ENCODE measurements around the gene PDF. TPM values are rescaled to one million over a fixed set of nuclear protein-coding genes. Genes with fewer than 3 reads are reported as not detected.

PDF gene
- total and polyA plus RNA-seq, 2 donors (not counting 1 experiment from before 2014, with no cell fraction given): 5.5 to 9.6 TPM

GRCh38 chr16:69302301-69302700, 28.1 kb downstream of the PDF start:
- Mint-ChIP-seq H3K27me3 (no peaks in the 10 kb centered on the region), H3K4me1 (no peaks in the 10 kb centered on the region), H3K27ac (no peak overlapping the region), H3K4me3 (no peak overlapping the region), H3K9me3 (ENCODE audit: insufficient read depth) (no peaks in the 10 kb centered on the region)
- ATAC-seq (ENCODE audit: low read depth) (no peak), DNase-seq (no peak)
- ChIA-PET POLR2A (no interaction called here), CTCF (interaction anchor here (0.8 kb wide), 1 partner anchor 16 kb away, joined by 4 read pairs; no protein-coding TSS in a partner anchor)
- TF ChIP-seq EZH2 (IDR thresholded peaks at IDR 0.05; ENCODE audit: borderline replicate concordance, insufficient read depth, low read depth, low read length, poor library complexity, severe bottlenecking): no peak
- no peak for TF ChIP-seq CTCF (IDR thresholded peaks at IDR 0.05)
- Histone ChIP-seq H3K27me3 (replicated peaks in 1 of 4; ENCODE audit: control extremely low read depth in 1 of 4, control insufficient read depth in 3 of 4, insufficient read depth in 4 of 4, low read length in 3 of 4) (no peaks in the 10 kb centered on the region), H3K4me1 (ENCODE audit: control insufficient read depth in 2 of 2, insufficient read depth in 2 of 2, low read length in 2 of 2) (no peaks in the 10 kb centered on the region), H4K20me1 (ENCODE audit: control insufficient read depth, insufficient read depth, low read length, poor library complexity, severe bottlenecking) (no peaks in the 10 kb centered on the region), H3K27ac (ENCODE audit: low read length in 2 of 2) (no peak overlapping the region), H2AFZ (ENCODE audit: insufficient read depth, low read depth, low read length, poor library complexity, severe bottlenecking) (no peak overlapping the region), H3K36me3 (replicated peaks in 1 of 2; ENCODE audit: control extremely low read depth in 1 of 2, control insufficient read depth in 1 of 2, extremely low read depth in 1 of 2, insufficient read depth in 2 of 2, low read length in 1 of 2) (peaks cover 0 to 3% of the 10 kb centered on the region in 2 experiments), H3K9ac (ENCODE audit: low read length) (no peak overlapping the region), H3K4me3 (ENCODE audit: control extremely low read depth in 1 of 5, extremely low read depth in 1 of 5, insufficient read depth in 1 of 5, low read depth in 2 of 5, low read length in 4 of 5) (no peak overlapping the region), H3K9me3 (ENCODE audit: control extremely low read depth in 1 of 3, control insufficient read depth in 2 of 3, insufficient read depth in 1 of 3, low read length in 2 of 3) (no peaks in the 10 kb centered on the region), H3K4me2 (replicated peaks; ENCODE audit: low read depth, low read length, poor library complexity, severe bottlenecking) (no peak overlapping the region), H3K79me2 (ENCODE audit: control insufficient read depth, insufficient read depth, low read length) (no peaks in the 10 kb centered on the region)
- intact Hi-C loops (cut with micrococcal nuclease): no loop called here
- 62% methylated on average over 2 of the region's 4 CpGs for WGBS (ENCODE audit: insufficient coverage)

GRCh38 chr16:69301861-69302260, 28.5 kb downstream of the PDF start:
- no peak for TF ChIP-seq CTCF (IDR thresholded peaks at IDR 0.05)
- TF ChIP-seq EZH2 (IDR thresholded peaks at IDR 0.05; ENCODE audit: borderline replicate concordance, insufficient read depth, low read depth, low read length, poor library complexity, severe bottlenecking): no peak
- H3K79me2 ChIP-seq (ENCODE audit: control insufficient read depth, insufficient read depth, low read length): no peaks in the 10 kb centered on the region
- no peaks in the 10 kb centered on the region for H3K27me3 Mint-ChIP-seq
- WGBS (ENCODE audit: insufficient coverage): 100% methylated on average over 2 of the region's 4 CpGs
- no peak overlapping the region for H3K4me3 ChIP-seq (ENCODE audit: control extremely low read depth in 1 of 5, extremely low read depth in 1 of 5, insufficient read depth in 1 of 5, low read depth in 2 of 5, low read length in 4 of 5)
- H3K9me3 ChIP-seq (ENCODE audit: control extremely low read depth in 1 of 3, control insufficient read depth in 2 of 3, insufficient read depth in 1 of 3, low read length in 2 of 3): no peaks in the 10 kb centered on the region
- H3K4me1 Mint-ChIP-seq: no peaks in the 10 kb centered on the region
- POLR2A ChIA-PET: no interaction called here
- H3K36me3 ChIP-seq (replicated peaks in 1 of 2; ENCODE audit: control extremely low read depth in 1 of 2, control insufficient read depth in 1 of 2, extremely low read depth in 1 of 2, insufficient read depth in 2 of 2, low read length in 1 of 2): peaks cover 0 to 3% of the 10 kb centered on the region in 2 experiments
- no peak overlapping the region for H3K4me2 ChIP-seq (replicated peaks; ENCODE audit: low read depth, low read length, poor library complexity, severe bottlenecking)
- ATAC-seq (ENCODE audit: low read depth): no peak
- no peaks in the 10 kb centered on the region for H3K4me1 ChIP-seq (ENCODE audit: control insufficient read depth in 2 of 2, insufficient read depth in 2 of 2, low read length in 2 of 2)
- no peaks in the 10 kb centered on the region for H3K9me3 Mint-ChIP-seq (ENCODE audit: insufficient read depth)
- no peak overlapping the region for H3K27ac Mint-ChIP-seq
- CTCF ChIA-PET: interaction anchor here (0.8 kb wide), 1 partner anchor 16 kb away, joined by 4 read pairs; no protein-coding TSS in a partner anchor
- H3K9ac ChIP-seq (ENCODE audit: low read length): no peak overlapping the region
- DNase-seq: no peak
- intact Hi-C loops (cut with micrococcal nuclease): no loop called here
- no peak overlapping the region for H3K27ac ChIP-seq (ENCODE audit: low read length in 2 of 2)
- no peaks in the 10 kb centered on the region for H3K27me3 ChIP-seq (replicated peaks in 1 of 4; ENCODE audit: control extremely low read depth in 1 of 4, control insufficient read depth in 3 of 4, insufficient read depth in 4 of 4, low read length in 3 of 4)
- no peak overlapping the region for H3K4me3 Mint-ChIP-seq
- no peak overlapping the region for H2AFZ ChIP-seq (ENCODE audit: insufficient read depth, low read depth, low read length, poor library complexity, severe bottlenecking)
- no peaks in the 10 kb centered on the region for H4K20me1 ChIP-seq (ENCODE audit: control insufficient read depth, insufficient read depth, low read length, poor library complexity, severe bottlenecking)

Measured in B cell (primary cell).